Adrenal gland (tissue), 5 donors: ENCODE results near the gene AGBL4.

ENCODE experiments used
- POLR2A ChIP-seq, 2 donors: fragments of 450-650 bp; IDR thresholded peaks; one replicate each; pipeline ENCODE4 v1.6.1; 2017; ENCODE audit warnings: antibody characterized with exemption in 2 of 2, mild to moderate bottlenecking in 2 of 2, moderate library complexity in 1 of 2
- TF ChIP-seq, protein P1 (sequence below), 6 experiments: fragments of 450-650 bp in 4 of 6; fragments of 200-600 bp in 2 of 6; sonication (generic) in 1 of 6; IDR thresholded peaks; 1 replicate in 5 of 6; 2 replicates in 1 of 6; pipeline versions ENCODE4 v1.5.1 to v1.8.0; 2016 to 2021; ENCODE audit warnings: antibody characterized with exemption in 6 of 6, mild to moderate bottlenecking in 2 of 6, moderate library complexity in 1 of 6
- donor health status: DM: no; HTN: no; CAD: no.

DNA sequence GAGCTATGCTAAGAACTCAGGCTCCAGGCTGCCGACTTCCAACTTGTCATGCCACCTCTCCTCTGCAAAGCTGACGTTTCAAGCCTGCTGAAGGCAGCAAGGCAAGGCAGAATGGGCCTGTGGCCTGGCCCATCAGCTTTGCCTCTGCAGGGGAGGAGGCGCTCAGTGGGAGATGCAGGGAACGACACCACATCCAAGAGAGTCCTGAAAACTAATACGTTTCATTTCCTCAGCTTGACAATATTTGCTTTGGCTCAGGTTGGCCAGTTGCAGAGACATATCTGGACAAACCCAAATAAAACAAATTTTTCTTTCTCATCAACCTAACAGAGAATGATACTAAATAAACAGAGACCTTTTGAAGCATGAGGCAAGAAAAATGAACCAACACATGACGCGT lies 1282.4 kb downstream of the AGBL4 start:
- TF ChIP-seq, protein P1, sequence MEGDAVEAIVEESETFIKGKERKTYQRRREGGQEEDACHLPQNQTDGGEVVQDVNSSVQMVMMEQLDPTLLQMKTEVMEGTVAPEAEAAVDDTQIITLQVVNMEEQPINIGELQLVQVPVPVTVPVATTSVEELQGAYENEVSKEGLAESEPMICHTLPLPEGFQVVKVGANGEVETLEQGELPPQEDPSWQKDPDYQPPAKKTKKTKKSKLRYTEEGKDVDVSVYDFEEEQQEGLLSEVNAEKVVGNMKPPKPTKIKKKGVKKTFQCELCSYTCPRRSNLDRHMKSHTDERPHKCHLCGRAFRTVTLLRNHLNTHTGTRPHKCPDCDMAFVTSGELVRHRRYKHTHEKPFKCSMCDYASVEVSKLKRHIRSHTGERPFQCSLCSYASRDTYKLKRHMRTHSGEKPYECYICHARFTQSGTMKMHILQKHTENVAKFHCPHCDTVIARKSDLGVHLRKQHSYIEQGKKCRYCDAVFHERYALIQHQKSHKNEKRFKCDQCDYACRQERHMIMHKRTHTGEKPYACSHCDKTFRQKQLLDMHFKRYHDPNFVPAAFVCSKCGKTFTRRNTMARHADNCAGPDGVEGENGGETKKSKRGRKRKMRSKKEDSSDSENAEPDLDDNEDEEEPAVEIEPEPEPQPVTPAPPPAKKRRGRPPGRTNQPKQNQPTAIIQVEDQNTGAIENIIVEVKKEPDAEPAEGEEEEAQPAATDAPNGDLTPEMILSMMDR (IDR thresholded peaks at IDR 0.05) = no peak
- no peak for TF ChIP-seq POLR2A (IDR thresholded peaks at IDR 0.05)
